Measurements from ENCODE around the gene KRT2. TPM values are rescaled to one million over a fixed set of nuclear protein-coding genes. Genes with fewer than 3 reads are reported as not detected.

The KRT2 gene
- total RNA-seq, 1 experiment from 2014 or later = not detected

DNA sequence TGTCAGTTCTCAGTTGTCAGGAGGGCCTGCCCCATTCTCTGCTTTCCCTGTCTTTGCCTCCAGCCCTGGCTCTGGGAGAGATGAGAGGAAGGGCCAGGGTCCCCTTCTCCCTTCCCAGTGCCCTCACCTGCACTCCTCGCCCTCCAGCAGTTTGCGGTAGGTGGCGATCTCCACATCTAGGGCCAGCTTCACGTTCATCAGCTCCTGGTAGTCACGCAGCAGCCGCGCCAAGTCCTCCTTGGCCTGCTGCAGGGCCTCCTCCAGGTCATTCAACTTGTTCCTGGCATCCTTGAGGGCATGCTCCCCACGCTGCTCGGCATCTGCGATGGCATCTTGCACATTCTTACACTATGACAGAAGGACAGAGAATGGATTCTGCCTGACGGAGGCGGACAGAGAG lies 5.4 kb downstream of the KRT2 start:
- DNase-seq = no peak
- peaks cover 19% of the 10 kb centered on the region; the same call in 1 of the 2 replicates for H3K27me3 ChIP-seq

DNA sequence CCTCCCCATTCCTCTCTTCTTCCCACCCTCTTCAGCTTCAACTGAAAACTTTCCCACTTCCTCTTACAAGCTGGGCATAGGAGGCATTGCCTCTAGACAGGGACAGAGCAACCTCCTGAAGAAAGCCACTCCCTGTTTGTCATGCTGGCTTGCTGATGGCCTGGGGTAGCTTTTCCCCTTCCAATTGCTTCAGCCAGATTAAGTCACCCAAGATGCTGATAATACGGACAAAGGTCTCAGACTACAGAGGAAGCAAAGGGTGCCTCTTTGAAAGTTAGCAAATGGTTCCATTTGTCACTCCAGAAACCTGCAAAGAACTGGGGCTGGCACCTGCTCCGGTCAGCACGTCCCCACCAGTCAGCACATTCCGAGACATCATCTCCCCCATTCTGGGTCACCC lies 6.0 kb downstream of the KRT2 start:
- H3K27ac ChIP-seq = no peak overlapping the region

More for the DNA sequence above, 5.4 kb downstream of the KRT2 start:
- Histone ChIP-seq H3K27ac (no peak overlapping the region), H3K36me3 (no peaks in the 10 kb centered on the region), H3K4me1 (no peaks in the 10 kb centered on the region), H3K9me3 (replicated peaks) (no peaks in the 10 kb centered on the region), H3K4me3 (no peak overlapping the region)

DNA sequence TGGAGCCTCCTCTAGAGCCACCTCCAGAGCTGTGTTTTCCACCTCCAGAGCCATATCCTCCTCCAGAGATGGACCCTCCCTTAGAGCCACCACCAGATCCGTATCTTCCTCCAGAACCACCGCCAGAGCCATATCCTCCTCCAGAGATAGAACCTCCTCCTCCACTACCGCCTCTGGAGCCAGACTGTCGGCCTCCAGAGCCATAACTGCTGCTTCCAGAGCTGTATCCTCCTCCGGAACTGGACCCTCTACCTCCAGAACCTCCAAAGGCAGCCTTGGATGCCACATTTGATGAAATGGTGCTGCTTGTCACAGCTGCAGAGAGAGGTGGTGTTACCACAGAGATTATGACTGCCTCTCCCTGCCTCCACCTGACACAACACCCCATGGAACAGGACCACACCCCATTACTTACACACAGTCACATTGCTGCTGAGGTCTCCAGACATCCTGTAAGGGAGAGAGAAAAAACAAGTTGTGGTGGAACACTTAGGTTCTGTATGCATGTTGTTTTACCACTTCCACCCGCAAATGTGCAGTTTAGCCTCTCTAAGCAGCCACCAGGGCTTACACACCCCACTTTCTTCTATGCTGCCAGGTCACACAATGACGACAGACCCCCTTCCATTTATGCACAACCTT lies 6.8 kb downstream of the KRT2 start:
- H3K4me1 ChIP-seq = no peaks in the 10 kb centered on the region
- H3K27ac ChIP-seq = no peak overlapping the region
- no peaks in the 10 kb centered on the region for H3K9me3 ChIP-seq (replicated peaks)
- peaks cover 19% of the 10 kb centered on the region; the same call in 1 of the 2 replicates for H3K27me3 ChIP-seq
- no peak for DNase-seq
- no peak overlapping the region for H3K4me3 ChIP-seq
- H3K36me3 ChIP-seq = no peaks in the 10 kb centered on the region

More for the DNA sequence above, 6.0 kb downstream of the KRT2 start:
- no peaks in the 10 kb centered on the region for H3K36me3 ChIP-seq
- no peaks in the 10 kb centered on the region for H3K4me1 ChIP-seq
- H3K4me3 ChIP-seq = no peak overlapping the region
- H3K9me3 ChIP-seq (replicated peaks) = no peaks in the 10 kb centered on the region
- H3K27me3 ChIP-seq = peaks cover 19% of the 10 kb centered on the region; the same call in 1 of the 2 replicates
- DNase-seq = no peak

DNA sequence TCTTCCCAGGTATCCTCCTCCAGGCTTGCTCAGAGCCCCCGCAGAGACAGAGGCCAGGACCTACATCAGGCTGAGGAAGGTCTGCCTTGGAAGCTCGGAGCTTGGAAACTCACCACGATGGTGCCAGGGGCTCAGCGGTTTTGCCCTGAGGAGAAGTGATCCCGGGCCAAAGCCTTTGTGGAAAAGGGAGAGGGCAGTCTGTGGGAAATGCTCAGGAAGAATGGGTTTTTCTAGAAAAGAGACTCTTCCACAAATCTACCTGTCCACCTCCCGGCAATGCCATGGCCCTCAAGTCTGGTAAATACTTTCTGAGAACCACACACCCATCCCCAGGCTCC lies 8.0 kb downstream of the KRT2 start:
- peaks cover 19% of the 10 kb centered on the region; the same call in 1 of the 2 replicates for H3K27me3 ChIP-seq
- H3K27ac ChIP-seq = no peak overlapping the region
- no peak overlapping the region for H3K4me3 ChIP-seq
- H3K36me3 ChIP-seq = no peaks in the 10 kb centered on the region
- H3K9me3 ChIP-seq (replicated peaks) = no peaks in the 10 kb centered on the region
- H3K4me1 ChIP-seq = no peaks in the 10 kb centered on the region
- DNase-seq = no peak

DNA sequence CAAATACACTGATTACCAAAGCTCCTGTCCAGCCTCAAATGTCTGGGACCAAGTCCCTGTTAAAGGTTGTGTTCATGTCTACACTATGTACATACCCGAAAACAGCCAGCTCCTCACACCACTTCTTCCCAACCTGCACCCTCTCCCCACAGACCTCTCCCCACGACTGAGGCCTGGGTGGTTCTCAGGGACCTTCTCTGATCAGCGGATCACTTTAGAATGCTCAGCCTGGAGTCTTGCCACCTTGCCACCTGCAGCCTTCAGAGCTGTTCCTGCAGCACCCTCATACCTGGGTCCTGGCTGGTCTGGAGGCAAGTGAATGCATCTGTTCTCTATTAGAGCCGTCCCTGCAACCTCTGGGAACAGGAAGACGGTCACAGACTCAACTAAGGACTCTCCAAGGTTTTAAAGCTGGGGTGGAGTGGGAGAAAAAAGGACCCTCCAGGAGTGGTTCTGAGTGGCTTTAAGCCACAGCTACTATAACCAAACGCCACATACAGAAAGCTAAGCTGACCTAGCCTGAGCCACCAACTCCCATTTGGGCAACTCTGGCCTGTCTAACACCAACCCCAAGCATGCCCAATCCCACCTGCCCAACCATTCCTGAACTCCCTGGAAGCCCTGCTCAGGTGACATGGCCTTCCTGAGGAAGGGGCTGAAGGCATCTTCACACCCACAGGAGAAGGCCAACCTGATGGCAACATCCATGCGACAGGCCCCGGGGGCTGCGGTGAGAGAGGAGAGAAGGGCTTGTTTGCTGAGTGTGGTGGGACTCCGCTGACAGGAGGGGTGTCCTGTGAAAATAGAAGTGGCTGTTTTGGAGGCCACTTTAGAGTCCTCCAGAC lies 8.6 kb downstream of the KRT2 start:
- Histone ChIP-seq H3K4me1 (no peaks in the 10 kb centered on the region), H3K27me3 (peaks cover 19% of the 10 kb centered on the region; the same call in 1 of the 2 replicates), H3K4me3 (no peak overlapping the region), H3K9me3 (replicated peaks) (no peaks in the 10 kb centered on the region), H3K36me3 (no peaks in the 10 kb centered on the region), H3K27ac (no peak overlapping the region)
- no peak for DNase-seq

DNA sequence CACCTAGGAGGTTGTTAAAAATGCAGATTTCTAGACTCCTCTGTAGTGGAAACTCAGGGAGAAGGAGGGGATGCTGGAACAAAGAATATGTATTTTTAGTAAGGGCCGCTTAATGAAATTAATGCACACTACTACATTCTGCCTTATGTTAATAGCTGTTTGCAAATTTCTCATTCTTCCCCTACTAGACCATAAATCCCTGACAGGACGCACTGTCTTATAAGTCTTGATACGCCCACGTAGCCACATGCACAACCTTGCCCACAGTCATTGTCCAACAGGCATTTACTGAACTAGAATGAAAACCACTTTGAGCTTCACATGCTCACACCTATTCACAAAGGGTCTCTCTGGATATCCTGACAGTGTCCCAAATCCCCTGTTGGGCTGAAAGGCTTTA lies 10.5 kb downstream of the KRT2 start:
- no peak for DNase-seq
- no peaks in the 10 kb centered on the region for H3K4me1 ChIP-seq
- H3K4me3 ChIP-seq = no peak overlapping the region
- peaks cover 12% of the 10 kb centered on the region; the same call in 1 of the 2 replicates for H3K27me3 ChIP-seq
- no peak overlapping the region for H3K27ac ChIP-seq
- H3K36me3 ChIP-seq = no peaks in the 10 kb centered on the region
- H3K9me3 ChIP-seq (replicated peaks) = no peaks in the 10 kb centered on the region

DNA sequence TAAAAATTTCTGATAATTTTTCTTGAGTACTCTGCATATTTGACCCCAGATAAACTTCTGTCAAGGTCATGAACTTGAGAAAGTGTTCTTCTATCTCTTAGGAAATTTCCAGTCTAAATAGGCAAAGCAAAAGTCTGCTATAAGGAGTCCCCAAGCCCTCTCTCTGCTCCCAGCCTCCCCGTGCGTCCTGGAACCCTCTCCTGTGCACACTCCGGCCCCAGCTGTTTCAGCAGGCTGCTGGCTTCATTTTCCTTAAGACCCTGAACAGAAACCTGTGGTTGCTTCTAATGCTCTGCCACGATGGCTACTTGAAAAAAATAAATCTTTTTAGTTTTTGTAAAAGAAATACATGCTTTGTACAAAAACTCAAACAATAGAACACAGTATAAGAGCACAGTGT lies 14.7 kb downstream of the KRT2 start:
- Histone ChIP-seq H3K9me3 (replicated peaks) (no peaks in the 10 kb centered on the region), H3K27ac (no peak overlapping the region), H3K4me3 (no peak overlapping the region), H3K4me1 (no peaks in the 10 kb centered on the region), H3K36me3 (no peaks in the 10 kb centered on the region), H3K27me3 (peaks cover 7% of the 10 kb centered on the region; the same call in 1 of the 2 replicates)
- no peak for DNase-seq

DNA sequence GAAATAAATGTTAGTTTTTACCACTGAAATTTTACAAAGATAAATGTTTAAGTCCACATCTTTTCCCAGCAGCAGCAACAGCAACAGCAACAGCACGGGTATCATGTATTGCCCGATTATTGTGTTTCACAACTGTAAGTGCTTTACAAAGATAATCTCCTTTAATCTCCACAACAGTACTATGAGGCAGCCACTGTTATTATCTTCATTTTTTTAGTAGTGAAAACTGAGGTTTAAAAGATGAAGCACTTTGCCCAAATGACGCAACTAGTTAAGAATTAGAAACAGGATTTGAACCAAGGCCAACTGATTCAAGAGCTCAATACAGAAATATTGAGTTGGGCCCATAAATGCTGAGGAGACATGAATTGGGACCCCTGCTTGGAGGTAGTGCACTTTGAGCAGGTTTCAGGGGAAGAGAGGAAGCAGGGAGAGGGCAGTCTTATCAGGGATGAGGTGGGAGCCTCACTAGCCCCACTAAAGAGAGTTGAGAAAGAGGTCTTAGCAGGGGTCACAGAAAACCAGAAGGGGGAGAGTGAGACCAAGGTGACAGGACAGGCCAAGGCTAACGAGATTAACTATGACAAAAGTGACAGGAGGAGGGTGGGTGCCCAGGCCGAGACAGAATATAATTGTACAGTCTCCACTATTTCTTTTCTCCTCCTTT lies 15.3 kb downstream of the KRT2 start:
- Histone ChIP-seq H3K9me3 (replicated peaks) (no peaks in the 10 kb centered on the region), H3K27ac (no peak overlapping the region), H3K4me3 (no peak overlapping the region), H3K4me1 (no peaks in the 10 kb centered on the region), H3K36me3 (no peaks in the 10 kb centered on the region), H3K27me3 (peaks cover 1% of the 10 kb centered on the region; the same call in 1 of the 2 replicates)
- DNase-seq = no peak

DNA sequence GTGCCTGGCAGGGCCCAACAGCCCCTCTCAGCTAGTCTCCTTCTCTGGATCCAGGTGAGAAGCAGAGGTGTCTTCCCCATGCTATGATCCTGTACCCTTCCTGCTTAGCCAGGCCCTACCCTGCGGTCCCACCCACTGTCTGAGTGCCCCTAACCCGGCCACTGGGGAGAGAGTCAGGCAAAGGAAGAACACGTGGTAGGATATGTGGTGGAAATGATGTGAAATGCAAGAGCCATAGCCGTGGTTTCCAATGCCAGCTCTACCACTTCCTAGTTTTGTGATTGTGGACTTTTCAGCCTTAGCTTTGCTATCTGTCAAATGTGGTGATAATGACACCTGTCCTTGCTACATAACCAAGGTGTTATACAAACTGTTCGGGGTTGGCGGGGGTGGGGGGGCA lies 15.8 kb downstream of the KRT2 start:
- H3K36me3 ChIP-seq = no peaks in the 10 kb centered on the region
- no peaks in the 10 kb centered on the region for H3K9me3 ChIP-seq (replicated peaks)
- H3K27ac ChIP-seq = no peak overlapping the region
- no peaks in the 10 kb centered on the region for H3K4me1 ChIP-seq
- no peak for DNase-seq
- H3K27me3 ChIP-seq = no peaks in the 10 kb centered on the region
- H3K4me3 ChIP-seq = no peak overlapping the region

DNA sequence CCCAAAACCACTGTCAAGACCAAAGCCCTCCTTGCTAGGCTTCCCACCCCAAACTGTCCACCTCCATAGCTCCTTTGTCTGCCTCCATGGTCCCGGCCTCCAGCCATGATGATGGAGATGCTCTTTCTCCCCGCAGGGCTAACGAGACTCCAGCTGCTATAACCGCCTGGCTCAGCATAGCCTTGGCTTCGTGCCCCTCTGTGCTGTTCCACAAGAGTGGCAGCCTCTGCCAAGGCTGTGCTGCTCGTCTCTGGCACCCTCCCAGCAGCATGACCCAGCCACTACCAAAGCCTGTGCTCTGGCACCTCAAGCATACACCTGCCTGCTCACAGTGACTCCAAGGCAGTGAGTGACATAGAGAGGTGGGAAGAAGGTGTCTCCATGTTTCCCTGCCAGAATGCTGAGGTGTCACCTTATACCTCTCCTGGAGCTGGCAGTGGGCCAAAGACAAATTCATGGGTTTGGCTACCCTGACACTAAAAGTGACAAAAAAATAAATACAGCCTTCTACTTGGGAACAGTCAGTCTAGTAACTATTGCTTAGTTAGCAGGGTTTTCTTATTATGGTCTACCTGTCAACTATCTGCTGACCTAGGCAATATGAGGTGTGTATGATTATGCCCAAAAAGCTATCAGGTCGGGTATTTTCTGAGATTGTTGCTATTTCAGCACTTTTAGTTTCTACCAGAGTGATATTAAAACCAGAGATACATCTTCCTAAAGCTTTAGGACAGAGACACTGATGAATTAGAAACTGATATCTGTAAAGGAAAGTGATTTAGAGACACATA lies 17.6 kb downstream of the KRT2 start:
- H3K4me3 ChIP-seq = no peak overlapping the region
- no peaks in the 10 kb centered on the region for H3K4me1 ChIP-seq
- no peaks in the 10 kb centered on the region for H3K27me3 ChIP-seq
- no peaks in the 10 kb centered on the region for H3K36me3 ChIP-seq
- no peak for DNase-seq
- no peak overlapping the region for H3K27ac ChIP-seq
- no peaks in the 10 kb centered on the region for H3K9me3 ChIP-seq (replicated peaks)

DNA sequence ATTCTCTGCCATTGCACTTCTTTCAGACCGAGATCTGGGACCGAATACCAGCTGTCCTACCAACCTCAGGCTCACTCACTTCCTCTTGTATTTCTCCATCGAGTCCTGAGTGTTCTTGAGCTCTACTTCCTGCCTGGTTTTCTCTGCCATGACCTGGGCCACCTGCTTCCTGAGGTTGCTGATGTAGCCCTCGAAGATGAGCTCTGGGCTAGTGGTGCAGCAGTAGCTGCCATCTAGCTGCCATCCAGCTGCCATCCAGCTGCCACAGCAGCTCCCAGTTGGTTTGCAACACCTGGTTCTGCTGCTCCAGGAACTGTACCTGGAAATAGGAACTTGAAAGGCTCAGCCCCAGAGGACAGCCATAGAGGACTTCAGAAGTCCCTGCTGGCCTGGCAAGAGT lies 18.6 kb downstream of the KRT2 start:
- no peaks in the 10 kb centered on the region for H3K9me3 ChIP-seq (replicated peaks)
- H3K27me3 ChIP-seq = no peaks in the 10 kb centered on the region
- H3K27ac ChIP-seq = no peak overlapping the region
- no peak overlapping the region for H3K4me3 ChIP-seq
- no peaks in the 10 kb centered on the region for H3K4me1 ChIP-seq
- H3K36me3 ChIP-seq = no peaks in the 10 kb centered on the region
- no peak for DNase-seq

DNA sequence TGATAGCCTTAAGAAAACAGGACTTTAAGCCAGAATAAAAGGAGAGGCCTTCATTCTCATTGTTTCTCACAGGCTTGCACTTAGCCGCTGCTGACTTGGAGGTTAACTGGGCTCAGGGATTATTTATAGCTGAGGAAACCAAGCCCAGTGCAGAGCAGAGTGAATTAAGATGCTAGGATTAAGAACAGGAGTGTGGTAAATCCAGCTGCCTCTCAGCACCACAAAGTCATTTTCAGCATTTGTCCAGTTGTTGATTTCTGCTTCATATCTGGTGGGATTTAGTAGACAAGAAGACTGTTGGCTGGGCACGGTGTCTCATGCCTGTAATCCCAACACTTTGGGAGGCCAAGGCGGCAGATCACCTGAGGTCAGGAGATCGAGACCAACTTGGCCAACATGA lies 19.4 kb downstream of the KRT2 start:
- H3K27me3 ChIP-seq = no peaks in the 10 kb centered on the region
- H3K4me1 ChIP-seq = no peaks in the 10 kb centered on the region
- DNase-seq = no peak
- H3K36me3 ChIP-seq = no peaks in the 10 kb centered on the region
- H3K9me3 ChIP-seq (replicated peaks) = no peaks in the 10 kb centered on the region
- no peak overlapping the region for H3K27ac ChIP-seq
- no peak overlapping the region for H3K4me3 ChIP-seq

DNA sequence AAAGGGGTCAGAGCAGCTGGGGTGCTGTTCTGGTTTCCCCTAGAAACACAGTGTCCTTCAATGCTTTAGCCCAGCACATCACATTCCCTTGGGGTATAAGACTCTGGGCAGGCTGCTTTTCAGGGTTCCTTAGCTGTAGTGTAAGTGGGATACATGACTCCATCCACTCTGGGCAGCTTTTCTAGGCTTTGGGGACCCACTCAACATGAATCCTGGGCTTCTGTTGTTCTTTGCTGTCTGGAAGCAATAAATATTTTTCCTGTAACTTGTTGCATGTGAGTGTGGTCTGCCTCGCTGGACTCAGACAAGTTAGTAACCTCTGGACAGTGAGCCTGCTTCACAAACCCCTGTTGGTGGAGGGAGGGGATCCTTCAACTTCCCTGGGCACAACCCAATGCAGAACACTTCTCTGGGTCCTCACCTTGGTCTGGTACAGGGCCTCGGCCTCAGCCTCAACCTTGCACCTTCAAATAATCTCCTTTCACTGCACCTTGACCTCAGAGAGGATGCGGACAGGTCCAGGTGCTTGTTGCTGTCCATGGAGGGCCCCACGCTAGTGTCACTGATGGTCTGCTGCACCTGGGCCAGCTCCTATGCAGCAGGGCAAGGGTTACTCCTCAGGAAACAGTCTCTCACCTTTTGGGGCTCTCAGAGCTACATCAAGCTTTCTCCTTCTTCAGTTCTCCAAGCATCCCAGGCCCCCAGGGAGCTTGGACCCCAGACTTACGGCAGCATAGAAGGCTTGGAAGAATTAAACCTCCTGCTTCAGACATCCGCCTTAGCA lies 20.1 kb downstream of the KRT2 start:
- H3K27me3 ChIP-seq = no peaks in the 10 kb centered on the region
- DNase-seq = no peak
- H3K9me3 ChIP-seq (replicated peaks) = no peaks in the 10 kb centered on the region

DNA sequence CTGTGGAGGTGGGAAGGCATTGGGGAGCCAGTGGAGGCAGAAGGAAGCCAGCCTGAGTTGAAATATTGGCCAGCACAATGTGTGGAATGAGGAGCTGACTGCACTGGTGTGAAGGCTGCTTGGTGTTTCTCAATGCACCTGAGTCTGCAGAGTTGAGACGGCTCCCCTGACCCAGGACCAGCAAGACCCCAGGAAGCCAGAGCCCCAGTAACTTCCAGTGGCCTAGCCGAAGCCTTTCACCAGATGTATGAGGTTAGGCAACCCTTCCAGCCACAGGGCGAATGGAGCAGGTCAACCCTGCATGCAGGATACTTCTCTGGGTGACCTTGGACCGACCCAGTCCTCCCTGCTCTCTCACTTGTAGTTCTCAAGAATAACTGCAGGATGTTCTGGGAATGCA lies 20.7 kb downstream of the KRT2 start:
- H3K4me3 ChIP-seq = no peak overlapping the region
- H3K9me3 ChIP-seq (replicated peaks) = no peaks in the 10 kb centered on the region
- DNase-seq = no peak
- H3K36me3 ChIP-seq = no peaks in the 10 kb centered on the region
- no peak overlapping the region for H3K27ac ChIP-seq
- H3K27me3 ChIP-seq = no peaks in the 10 kb centered on the region
- no peaks in the 10 kb centered on the region for H3K4me1 ChIP-seq

More for the DNA sequence above, 20.1 kb downstream of the KRT2 start:
- Histone ChIP-seq H3K4me3 (no peak overlapping the region), H3K4me1 (no peaks in the 10 kb centered on the region), H3K36me3 (no peaks in the 10 kb centered on the region), H3K27ac (no peak overlapping the region)

Measured in SJCRH30 (cell line).